GM19324 (cell line): Measurements from ENCODE around the gene CMSS1.

Source experiments
- ATAC-seq: cut with Tn5 transposase; IDR thresholded peaks from one replicate; pipeline ENCODE4 v1.9.1; 2021; ENCODE audit warnings: mild to moderate bottlenecking, moderate library complexity; ENCODE audit not compliant: unreplicated experiment, low FRiP score

Gene CMSS1

GRCh38 chr3:100158918-100159330, 341.3 kb downstream of the CMSS1 start:
- ATAC-seq: no peak

- ATAC-seq: no peak
Observed at GRCh38 chr3:100159331-100160153, 341.9 kb downstream of the CMSS1 start.

GRCh38 chr3:100160521-100160920, 342.9 kb downstream of the CMSS1 start:
- no peak for ATAC-seq

DNA sequence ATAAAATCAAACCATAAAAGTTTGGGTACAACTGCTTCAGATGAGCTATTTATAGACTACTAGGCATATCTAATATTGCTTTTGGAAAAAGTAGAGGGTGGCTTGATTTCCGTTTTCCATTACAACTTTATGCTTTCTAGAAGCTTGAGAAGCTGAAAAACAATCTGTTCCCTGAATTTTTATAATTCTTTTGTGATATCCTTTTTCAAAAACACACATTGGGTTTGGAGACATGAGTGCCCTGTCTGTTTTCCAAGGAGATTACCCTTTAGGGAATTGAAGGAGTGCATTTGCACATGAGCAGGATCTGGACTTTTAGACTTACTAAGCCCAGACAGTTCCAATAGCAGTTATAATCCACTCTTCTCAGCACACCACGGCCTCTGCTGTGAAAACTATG, 346.1 kb downstream of the CMSS1 start:
- no peak for ATAC-seq

DNA sequence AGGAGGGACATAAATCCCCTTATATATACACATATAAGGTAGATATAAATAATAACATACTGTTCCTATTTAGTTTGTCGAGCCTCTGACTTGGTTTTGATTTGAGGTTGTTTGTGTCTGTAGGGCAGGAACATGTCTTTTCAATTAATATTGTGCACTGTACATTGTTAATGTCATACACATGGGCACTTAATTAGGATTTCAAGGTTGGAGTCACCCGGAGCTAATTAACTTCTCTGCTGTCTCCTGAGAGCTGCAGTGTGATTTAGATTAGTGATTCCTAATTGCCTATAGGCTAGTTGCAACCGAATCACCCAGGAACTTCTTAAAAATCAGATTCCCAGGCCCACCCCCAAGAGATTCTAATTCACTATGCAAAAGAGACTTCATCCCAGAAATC, 347.1 kb downstream of the CMSS1 start:
- no peak for ATAC-seq

DNA sequence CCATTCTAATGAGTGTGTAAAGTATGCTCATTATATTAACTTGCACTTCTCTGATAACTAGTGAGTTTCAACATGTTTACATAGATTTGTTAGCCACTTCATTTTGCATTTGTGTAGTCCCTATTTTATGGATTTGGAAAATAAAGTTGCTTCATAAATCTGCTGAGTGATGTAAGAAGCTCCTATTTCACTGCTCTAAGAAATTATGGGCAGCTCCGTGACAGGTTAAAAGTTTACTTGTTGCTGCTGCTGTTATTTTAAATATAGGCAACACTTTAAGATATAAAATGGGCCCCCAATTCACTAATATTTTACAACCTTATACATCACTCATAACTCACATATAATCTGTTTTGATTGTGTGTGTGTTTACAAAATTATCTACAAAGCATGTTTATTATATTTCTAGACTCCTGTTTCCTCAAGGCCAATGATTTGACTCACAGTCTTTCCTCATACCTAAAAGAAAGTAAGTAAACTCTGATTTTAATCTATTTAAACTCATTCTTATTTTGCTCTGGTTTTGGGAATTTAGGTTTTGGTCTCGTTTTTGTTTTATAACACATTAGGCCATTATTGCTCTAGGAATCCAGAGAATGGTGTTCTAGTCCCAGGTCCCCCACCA, 348.4 kb downstream of the CMSS1 start:
- ATAC-seq: no peak

- no peak for ATAC-seq
Observed at GRCh38 chr3:100169201-100169920, 351.7 kb downstream of the CMSS1 start.

DNA sequence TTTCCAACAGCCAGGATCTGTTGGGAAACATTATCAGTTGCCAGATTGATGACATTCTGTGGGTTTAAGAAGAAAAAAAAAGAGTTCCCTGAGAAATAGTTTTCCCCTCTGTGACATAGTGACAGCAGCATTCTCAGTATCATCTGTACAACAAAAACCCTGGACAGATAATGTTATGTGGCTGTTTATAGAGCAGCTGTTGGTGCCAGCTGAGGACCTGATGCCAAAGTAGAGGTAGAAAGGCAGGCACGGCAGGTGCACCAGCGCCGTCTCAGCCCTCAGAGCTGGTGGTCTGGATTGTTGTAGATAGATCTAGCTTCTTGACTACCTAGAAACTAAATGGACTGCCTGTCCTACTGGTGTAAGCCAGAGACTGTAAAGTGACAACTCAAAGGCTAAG, 352.8 kb downstream of the CMSS1 start:
- no peak for ATAC-seq

DNA sequence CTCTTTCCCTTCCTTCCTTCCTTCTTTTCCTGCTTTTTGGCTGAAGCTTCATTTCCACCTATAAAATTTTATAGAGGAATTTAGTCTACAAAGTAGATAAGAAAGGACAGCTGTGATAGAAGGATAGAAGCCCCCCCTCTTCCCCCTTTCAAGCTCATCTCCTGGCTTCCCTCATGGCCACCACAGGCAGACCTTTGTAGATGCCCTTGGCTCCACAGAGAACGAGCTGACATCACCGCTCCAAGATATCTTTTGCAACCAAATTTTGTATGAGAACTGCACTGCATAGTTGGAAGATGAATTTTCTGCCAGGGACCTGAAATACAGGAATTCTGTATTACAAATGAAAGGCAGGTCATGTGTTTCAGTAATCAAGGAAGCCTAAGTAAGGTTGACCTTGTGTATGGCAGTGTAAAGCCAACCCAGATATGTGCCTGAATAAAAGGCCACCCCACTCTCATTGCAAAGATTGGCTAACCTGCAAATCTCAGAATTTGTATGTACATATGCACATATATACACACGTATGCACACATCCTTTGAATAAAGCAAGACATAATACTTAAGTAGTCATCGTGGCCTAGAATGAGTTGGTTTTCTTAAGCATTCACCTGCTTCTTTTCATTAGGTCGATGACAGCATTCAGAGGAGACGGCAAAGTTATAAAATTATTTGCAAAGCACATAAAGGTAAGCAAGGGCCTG, 353.7 kb downstream of the CMSS1 start:
- no peak for ATAC-seq

DNA sequence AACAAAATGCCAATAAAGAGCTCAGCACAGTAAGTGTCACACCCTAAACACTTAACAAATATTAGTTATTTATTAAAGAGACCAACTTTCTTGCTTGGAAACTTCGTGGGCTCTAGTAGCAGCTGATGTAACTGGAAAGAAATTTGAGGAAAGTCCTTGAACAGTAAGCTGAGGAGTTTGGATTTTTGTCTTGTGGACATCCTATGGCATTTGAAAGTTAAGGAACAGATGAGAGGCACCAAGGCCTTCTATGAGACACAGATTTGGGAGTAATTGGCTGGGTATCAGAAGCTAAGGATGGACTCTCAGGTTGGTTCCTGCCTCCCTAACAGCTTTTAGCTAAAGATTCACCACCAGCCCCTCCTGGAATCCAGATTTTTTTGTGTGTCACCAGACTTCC, 356.3 kb downstream of the CMSS1 start:
- no peak for ATAC-seq

DNA sequence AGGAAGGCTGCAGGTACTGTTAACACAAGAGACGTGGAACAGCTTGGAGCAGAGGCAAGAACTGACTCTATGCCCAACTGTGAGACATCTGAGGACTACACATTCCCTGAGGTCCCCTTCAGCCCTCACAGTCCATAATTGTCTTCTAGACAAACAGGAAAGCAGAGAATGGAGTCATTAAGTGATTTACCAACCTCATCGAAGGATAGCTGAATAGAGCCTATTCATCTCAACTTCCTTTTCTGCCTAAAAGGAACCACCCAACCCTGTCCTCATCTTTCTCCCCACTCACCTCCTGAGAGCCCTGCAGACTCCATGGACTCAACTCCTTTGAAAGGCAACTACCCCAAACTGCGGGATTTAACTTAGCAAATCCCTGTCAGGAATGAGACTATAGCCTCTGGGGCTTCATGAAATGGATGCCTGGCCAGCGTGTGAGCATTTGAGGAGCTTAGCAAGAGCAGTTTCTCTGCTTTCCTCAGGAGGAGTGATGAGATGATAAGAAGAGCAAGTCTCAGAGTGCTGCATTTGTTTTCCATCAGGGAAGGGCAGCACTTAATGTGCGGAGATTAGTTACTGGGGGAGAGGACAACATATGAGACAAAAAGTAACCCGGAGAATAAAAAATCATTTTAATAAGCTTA, 358.1 kb downstream of the CMSS1 start:
- ATAC-seq: no peak

DNA sequence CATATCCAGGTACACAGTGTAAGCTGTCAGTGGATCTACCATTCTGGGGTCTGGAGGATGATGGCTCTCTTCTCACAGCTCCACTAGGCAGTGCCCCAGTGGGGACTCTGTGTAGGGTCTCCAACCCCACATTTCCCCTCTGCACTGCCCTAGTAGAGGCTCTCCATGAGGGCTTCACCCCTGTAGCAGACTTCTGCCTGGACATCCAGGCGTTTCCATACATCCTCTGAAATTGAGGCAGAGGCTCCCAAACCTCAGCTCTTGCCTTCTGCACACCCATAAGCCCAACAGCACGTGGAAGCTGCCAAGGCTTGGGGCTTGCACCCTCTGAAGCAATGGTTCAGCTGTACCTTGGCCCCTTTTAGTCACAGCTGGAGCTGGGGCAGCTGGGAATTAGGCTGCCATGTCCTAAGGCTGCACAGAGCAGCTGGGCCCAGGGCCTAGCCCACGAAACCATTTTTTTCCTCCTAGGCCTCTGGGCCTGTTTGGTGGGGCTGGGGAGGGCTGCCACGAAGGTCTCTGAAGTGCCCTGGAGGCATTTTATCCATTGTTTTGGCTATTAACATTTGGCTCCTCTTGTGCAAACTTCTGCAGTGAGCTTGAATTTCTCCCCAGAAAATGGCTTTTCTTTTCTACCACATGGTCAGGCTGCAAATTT, 362.2 kb downstream of the CMSS1 start:
- ATAC-seq: no peak

GRCh38 chr3:100183608-100184125, 366.0 kb downstream of the CMSS1 start:
- ATAC-seq: no peak

GRCh38 chr3:100184948-100185570, 367.4 kb downstream of the CMSS1 start:
- no peak for ATAC-seq

GRCh38 chr3:100185847-100186246, 368.2 kb downstream of the CMSS1 start:
- ATAC-seq: no peak

- no peak for ATAC-seq
Observed at GRCh38 chr3:100189444-100189964, 371.8 kb downstream of the CMSS1 start.

- no peak for ATAC-seq
Observed at GRCh38 chr3:100195375-100195774, 377.7 kb downstream of the CMSS1 start.

- ATAC-seq: no peak
Observed at GRCh38 chr3:100197876-100198275, 380.2 kb downstream of the CMSS1 start.
